B cell (primary cell): ENCODE data around the gene TPST1. TPM values are rescaled to one million over a fixed set of nuclear protein-coding genes. Genes with fewer than 3 reads are reported as not detected.

Source experiments
- ATAC-seq: fragments of 200-7000 bp; cut with Tn5 transposase; one replicate; pipeline ENCODE4 v1.10.0; 2021; ENCODE audit warnings: low read depth, mild to moderate bottlenecking, moderate number of reproducible peaks, moderate library complexity
- CTCF ChIA-PET: fragments of 350-600 bp; sonication (Branson Sonifier 250); formaldehyde crosslinking; loops from one replicate; lab custom pipeline; 2021; ENCODE audit warnings: antibody characterized with exemption, inconsistent platforms; lab: Charles Lee
- POLR2A ChIA-PET: fragments of 350-600 bp; sonication (Branson Sonifier 250); formaldehyde crosslinking; loops from one replicate; lab custom pipeline; 2021; ENCODE audit warnings: antibody characterized with exemption; lab: Charles Lee
- DNase-seq: peaks from one replicate; pipeline ENCODE4 v3.0.0; 2013
- H2AFZ ChIP-seq: 2 replicates; pipeline ENCODE4 v1.6.1; 2012; ENCODE audit warnings: mild to moderate bottlenecking, low read depth, low read length; ENCODE audit not compliant: insufficient read depth, poor library complexity, severe bottlenecking
- H3K27ac ChIP-seq, 2 donors: 1 replicate in 1 of 2; 2 replicates in 1 of 2; pipeline ENCODE4 v1.5.1; 2012 to 2013; ENCODE audit warnings: low read length in 2 of 2, mild to moderate bottlenecking in 2 of 2, moderate library complexity in 1 of 2
- H3K27me3 ChIP-seq, 4 experiments: fragments of 200-600 bp in 1 of 4; sonication (generic) in 1 of 4; replicated peaks in 1 of 4; 1 replicate in 2 of 4; 2 replicates in 2 of 4; pipeline versions ENCODE4 v1.6.1 to v1.7.0; 2013 to 2016; ENCODE audit warnings: low read length in 3 of 4, mild to moderate bottlenecking in 2 of 4, mixed read lengths in 1 of 4, moderate library complexity in 1 of 4; ENCODE audit not compliant: insufficient read depth in 4 of 4, control insufficient read depth in 3 of 4; ENCODE audit errors: control extremely low read depth in 1 of 4
- H3K36me3 ChIP-seq, 2 experiments: replicated peaks in 1 of 2; 1 replicate in 1 of 2; 2 replicates in 1 of 2; pipeline versions ENCODE4 v1.6.1 to v1.7.1; 2013; ENCODE audit warnings: low read length in 1 of 2; ENCODE audit not compliant: insufficient read depth in 2 of 2, control insufficient read depth in 1 of 2; ENCODE audit errors: control extremely low read depth in 1 of 2, extremely low read depth in 1 of 2
- H3K4me1 ChIP-seq, 2 donors: fragments of 200-600 bp in 1 of 2; sonication (generic) in 1 of 2; 1 replicate in 1 of 2; 2 replicates in 1 of 2; pipeline versions ENCODE4 v1.5.1 to v1.6.1; 2013 to 2017; ENCODE audit warnings: low read length in 2 of 2; ENCODE audit not compliant: control insufficient read depth in 2 of 2, insufficient read depth in 2 of 2
- H3K4me2 ChIP-seq: replicated peaks from 2 replicates; pipeline ENCODE3; 2012; ENCODE audit warnings: mild to moderate bottlenecking, low read depth, low read length; ENCODE audit not compliant: poor library complexity, severe bottlenecking
- H3K4me3 ChIP-seq, 5 experiments: fragments of 200-600 bp in 1 of 5; sonication (generic) in 1 of 5; 1 replicate in 3 of 5; 2 replicates in 2 of 5; pipeline versions ENCODE4 v1.5.1 to v1.7.0; 2011 to 2016; ENCODE audit warnings: low read length in 4 of 5, mild to moderate bottlenecking in 4 of 5, low read depth in 2 of 5, control low read depth in 1 of 5, moderate library complexity in 1 of 5; ENCODE audit not compliant: insufficient read depth in 1 of 5; ENCODE audit errors: control extremely low read depth in 1 of 5, extremely low read depth in 1 of 5
- H3K79me2 ChIP-seq: fragments of 200-600 bp; sonication (generic); one replicate; pipeline ENCODE4 v1.6.0; 2016; ENCODE audit warnings: low read length; ENCODE audit not compliant: control insufficient read depth, insufficient read depth
- H3K9ac ChIP-seq: fragments of 200-600 bp; sonication (generic); 2 replicates; pipeline ENCODE4 v1.6.1; 2017; ENCODE audit warnings: mild to moderate bottlenecking, low read length, moderate library complexity
- H3K9me3 ChIP-seq, 3 donors: one replicate each; pipeline versions ENCODE4 v1.6.1 to v1.7.1; 2013; ENCODE audit warnings: low read length in 2 of 3; ENCODE audit not compliant: control insufficient read depth in 2 of 3, insufficient read depth in 1 of 3; ENCODE audit errors: control extremely low read depth in 1 of 3
- H4K20me1 ChIP-seq: 2 replicates; pipeline ENCODE4 v1.6.0; 2012; ENCODE audit warnings: mild to moderate bottlenecking, low read length; ENCODE audit not compliant: insufficient read depth, control insufficient read depth, poor library complexity, severe bottlenecking
- H3K27ac Mint-ChIP-seq: one replicate; pipeline ENCODE4 v1.8.0; 2021; ENCODE audit warnings: mixed read lengths
- H3K27me3 Mint-ChIP-seq: one replicate; pipeline ENCODE4 v1.8.0; 2021; ENCODE audit warnings: mixed read lengths
- H3K4me1 Mint-ChIP-seq: one replicate; pipeline ENCODE4 v1.8.0; 2021; ENCODE audit warnings: mixed read lengths
- H3K4me3 Mint-ChIP-seq: one replicate; pipeline ENCODE4 v1.8.0; 2021; ENCODE audit warnings: mixed read lengths
- H3K9me3 Mint-ChIP-seq: one replicate; pipeline ENCODE4 v1.8.0; 2022; ENCODE audit warnings: mixed read lengths; ENCODE audit not compliant: insufficient read depth
- CTCF ChIP-seq: fragments of 200-600 bp; IDR thresholded peaks from one replicate; pipeline ENCODE4 v1.8.0; 2022; ENCODE audit warnings: antibody characterized with exemption, mild to moderate bottlenecking
- EZH2 ChIP-seq: IDR thresholded peaks from 2 replicates; pipeline ENCODE4 v1.6.1; 2012; ENCODE audit warnings: borderline replicate concordance, low read depth, mild to moderate bottlenecking, moderate library complexity, low read length; ENCODE audit not compliant: insufficient read depth, poor library complexity, severe bottlenecking
- WGBS: methylation state at CpG from one replicate; pipeline ENCODE4 v1.1.5; 2013; ENCODE audit warnings: missing lambda C conversion rate; ENCODE audit not compliant: insufficient coverage; 5-methylcytosine and 5-hydroxymethylcytosine counted together
- intact Hi-C: fragments of 100-400 bp; cut with micrococcal nuclease; formaldehyde crosslinking; loops from one replicate; pipeline ENCODE4 v1.10.0; 2022
- polyA plus RNA-seq: library from polyadenylated mRNA; depleted of rRNA; stranded (reverse); fragments of >200 nt; gene quantifications from 2 replicates; pipeline ENCODE4 v1.2.3, GENCODE V29; 2012
- total RNA-seq, 2 donors: library from RNA; stranded (reverse); fragments of 120-200 nt in 1 of 2; gene quantifications; 1 replicate in 1 of 2; 2 replicates in 1 of 2; pipeline versions ENCODE4 v1.2.3 to v1.2.4, GENCODE V29; 2013 to 2022

TPST1 gene
- total and polyA plus RNA-seq, 2 donors (not counting 1 experiment from before 2014, with no cell fraction given): 13.0 to 17.0 TPM

GRCh38 chr7:66182920-66183319 lies 22.2 kb upstream of the TPST1 start:
- H3K4me1 Mint-ChIP-seq: no peaks in the 10 kb centered on the region
- ATAC-seq (no peak), DNase-seq (no peak)
- H3K9ac ChIP-seq: no peak overlapping the region
- intact Hi-C loops: no loop called here
- no peaks in the 10 kb centered on the region for H3K36me3 ChIP-seq
- no peaks in the 10 kb centered on the region for H3K79me2 ChIP-seq
- no peak overlapping the region for H3K27ac ChIP-seq
- H3K27ac Mint-ChIP-seq: no peak overlapping the region
- H3K4me1 ChIP-seq: no peaks in the 10 kb centered on the region
- H3K4me3 ChIP-seq: no peak overlapping the region
- no peak overlapping the region for H3K4me3 Mint-ChIP-seq
- H3K4me2 ChIP-seq: no peak overlapping the region
- peaks cover 3% of the 10 kb centered on the region for H3K9me3 Mint-ChIP-seq
- no peak for TF ChIP-seq EZH2
- TF ChIP-seq CTCF: no peak
- H3K27me3 Mint-ChIP-seq: no peaks in the 10 kb centered on the region
- H3K9me3 ChIP-seq: peaks cover 0 to 16% (median 2%) of the 10 kb centered on the region in 3 donors
- no peaks in the 10 kb centered on the region for H4K20me1 ChIP-seq
- POLR2A ChIA-PET: no interaction called here
- H2AFZ ChIP-seq: no peak overlapping the region
- CTCF ChIA-PET: no interaction called here
- H3K27me3 ChIP-seq: no peaks in the 10 kb centered on the region
- 87% methylated on average over 4 of the region's 6 CpGs for WGBS

GRCh38 chr7:66183700-66184099 lies 21.4 kb upstream of the TPST1 start:
- Histone ChIP-seq H3K36me3 (no peaks in the 10 kb centered on the region), H3K9me3 (peaks cover 0 to 11% (median 0%) of the 10 kb centered on the region in 3 donors), H3K4me3 (no peak overlapping the region), H3K9ac (no peak overlapping the region), H2AFZ (no peak overlapping the region), H4K20me1 (no peaks in the 10 kb centered on the region), H3K27me3 (no peaks in the 10 kb centered on the region), H3K27ac (no peak overlapping the region), H3K4me2 (no peak overlapping the region), H3K79me2 (no peaks in the 10 kb centered on the region), H3K4me1 (no peaks in the 10 kb centered on the region)
- WGBS: 84% methylated on average over 2 of the region's 2 CpGs
- intact Hi-C loops: no loop called here
- Mint-ChIP-seq H3K9me3 (peaks cover 3% of the 10 kb centered on the region), H3K27ac (no peak overlapping the region), H3K4me3 (no peak overlapping the region), H3K27me3 (peaks cover 3% of the 10 kb centered on the region), H3K4me1 (no peaks in the 10 kb centered on the region)
- POLR2A ChIA-PET: no interaction called here
- CTCF ChIA-PET: no interaction called here
- ATAC-seq (no peak), DNase-seq (no peak)
- TF ChIP-seq CTCF (no peak), EZH2 (no peak)
